ENCODE results near the gene DMD.

Gene DMD

GRCh38 chrX:32048285-32048684 is 1163.1 kb downstream of the DMD start:
- no peak overlapping the region for H3K27ac ChIP-seq
- no peaks in the 10 kb centered on the region for H3K27me3 ChIP-seq (replicated peaks)
- no peaks in the 10 kb centered on the region for H3K36me3 ChIP-seq (replicated peaks)
- no peak for DNase-seq
- in situ Hi-C loops (cut with HindIII; ENCODE audit: low pct_ligation_motif_present, low sequenced_read_pairs), result no loop called here
- no peak for TF ChIP-seq CTCF (IDR thresholded peaks at IDR 0.05; ENCODE audit: low read depth, low read length, missing control alignments)
- no peak overlapping the region for H3K4me3 ChIP-seq (ENCODE audit: low read depth, low read length)

GRCh38 chrX:32045149-32045548 is 1166.2 kb downstream of the DMD start:
- H3K4me3 ChIP-seq (ENCODE audit: low read depth, low read length), result no peak overlapping the region
- in situ Hi-C loops (cut with HindIII; ENCODE audit: low pct_ligation_motif_present, low sequenced_read_pairs), result no loop called here
- no peak for TF ChIP-seq CTCF (IDR thresholded peaks at IDR 0.05; ENCODE audit: low read depth, low read length, missing control alignments)
- no peaks in the 10 kb centered on the region for H3K27me3 ChIP-seq (replicated peaks)
- H3K27ac ChIP-seq, result no peak overlapping the region
- no peaks in the 10 kb centered on the region for H3K36me3 ChIP-seq (replicated peaks)
- DNase-seq, result no peak

GRCh38 chrX:32041181-32041580 is 1170.2 kb downstream of the DMD start:
- H3K4me3 ChIP-seq (ENCODE audit: low read depth, low read length), result no peak overlapping the region
- H3K27ac ChIP-seq, result no peak overlapping the region
- TF ChIP-seq CTCF (IDR thresholded peaks at IDR 0.05; ENCODE audit: low read depth, low read length, missing control alignments), result no peak
- no peaks in the 10 kb centered on the region for H3K27me3 ChIP-seq (replicated peaks)
- no peak for DNase-seq
- in situ Hi-C loops (cut with HindIII; ENCODE audit: low pct_ligation_motif_present, low sequenced_read_pairs), result no loop called here
- no peaks in the 10 kb centered on the region for H3K36me3 ChIP-seq (replicated peaks)

- Histone ChIP-seq H3K27me3 (replicated peaks) (no peaks in the 10 kb centered on the region), H3K4me3 (ENCODE audit: low read depth, low read length) (no peak overlapping the region), H3K36me3 (replicated peaks) (no peaks in the 10 kb centered on the region), H3K27ac (no peak overlapping the region)
- no peak for DNase-seq
- in situ Hi-C loops (cut with HindIII; ENCODE audit: low pct_ligation_motif_present, low sequenced_read_pairs), result no loop called here
- TF ChIP-seq CTCF (IDR thresholded peaks at IDR 0.05; ENCODE audit: low read depth, low read length, missing control alignments), result no peak
Observed at GRCh38 chrX:32026772-32027171, 1184.6 kb downstream of the DMD start.

- TF ChIP-seq CTCF (IDR thresholded peaks at IDR 0.05; ENCODE audit: low read depth, low read length, missing control alignments), result no peak
- no peaks in the 10 kb centered on the region for H3K27me3 ChIP-seq (replicated peaks)
- in situ Hi-C loops (cut with HindIII; ENCODE audit: low pct_ligation_motif_present, low sequenced_read_pairs), result no loop called here
- no peak overlapping the region for H3K27ac ChIP-seq
- H3K36me3 ChIP-seq (replicated peaks), result no peaks in the 10 kb centered on the region
- no peak for DNase-seq
- H3K4me3 ChIP-seq (ENCODE audit: low read depth, low read length), result no peak overlapping the region
Observed at GRCh38 chrX:32024072-32024471, 1187.3 kb downstream of the DMD start.

- Histone ChIP-seq H3K27ac (no peak overlapping the region), H3K4me3 (ENCODE audit: low read depth, low read length) (no peak overlapping the region), H3K27me3 (replicated peaks) (no peaks in the 10 kb centered on the region), H3K36me3 (replicated peaks) (no peaks in the 10 kb centered on the region)
- no peak for DNase-seq
- in situ Hi-C loops (cut with HindIII; ENCODE audit: low pct_ligation_motif_present, low sequenced_read_pairs), result no loop called here
- no peak for TF ChIP-seq CTCF (IDR thresholded peaks at IDR 0.05; ENCODE audit: low read depth, low read length, missing control alignments)
Observed at GRCh38 chrX:32016195-32016594, 1195.2 kb downstream of the DMD start.

Measured in brain microvascular endothelial cell (primary cell).